Measurements from ENCODE around the gene ZMIZ1. TPM values are rescaled to one million over a fixed set of nuclear protein-coding genes. Genes with fewer than 3 reads are reported as not detected.

Gene ZMIZ1
- total and polyA plus RNA-seq, 4 donors = 18.3 to 80.2 (median 42.6) TPM

DNA sequence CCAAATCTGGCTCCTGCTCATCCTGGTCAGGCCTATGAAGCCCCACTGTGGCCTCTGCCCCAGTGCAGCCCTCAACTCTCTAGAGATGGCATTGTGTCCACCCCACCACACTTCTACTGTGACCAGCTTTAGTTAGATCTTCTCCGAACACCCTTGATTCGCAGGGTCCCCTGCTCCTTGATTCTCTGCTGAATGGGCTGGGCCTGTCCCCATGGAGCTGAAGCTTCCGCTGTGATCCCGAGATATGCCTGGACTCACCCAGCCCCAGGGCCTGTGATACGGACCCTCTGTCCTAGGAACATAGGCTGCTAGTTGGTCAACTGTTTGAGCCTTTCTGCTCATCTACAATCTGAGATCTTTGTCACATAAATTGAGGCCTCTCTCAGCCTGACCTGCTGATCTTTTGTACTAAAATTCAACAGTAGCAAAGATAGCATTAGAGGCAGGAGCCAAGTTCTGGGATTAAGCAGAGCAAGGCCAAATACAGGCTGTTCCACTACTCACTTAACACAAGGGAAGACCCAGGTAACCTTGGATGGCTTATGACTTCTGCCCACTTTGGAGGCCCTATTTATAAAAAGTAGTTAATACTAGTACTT lies 272.0 kb downstream of the ZMIZ1 start:
- H3K4me3 ChIP-seq = no peak overlapping the region
- H3K27ac ChIP-seq (ENCODE audit: low read depth in 1 of 2, low read length in 1 of 2) = no peak overlapping the region
- DNase-seq = peak in 1 of 3 donors; percentile 2
- WGBS, 2 donors = 98 to 99% methylated on average over 5 of the region's 5 CpGs
- TF ChIP-seq, protein P1, sequence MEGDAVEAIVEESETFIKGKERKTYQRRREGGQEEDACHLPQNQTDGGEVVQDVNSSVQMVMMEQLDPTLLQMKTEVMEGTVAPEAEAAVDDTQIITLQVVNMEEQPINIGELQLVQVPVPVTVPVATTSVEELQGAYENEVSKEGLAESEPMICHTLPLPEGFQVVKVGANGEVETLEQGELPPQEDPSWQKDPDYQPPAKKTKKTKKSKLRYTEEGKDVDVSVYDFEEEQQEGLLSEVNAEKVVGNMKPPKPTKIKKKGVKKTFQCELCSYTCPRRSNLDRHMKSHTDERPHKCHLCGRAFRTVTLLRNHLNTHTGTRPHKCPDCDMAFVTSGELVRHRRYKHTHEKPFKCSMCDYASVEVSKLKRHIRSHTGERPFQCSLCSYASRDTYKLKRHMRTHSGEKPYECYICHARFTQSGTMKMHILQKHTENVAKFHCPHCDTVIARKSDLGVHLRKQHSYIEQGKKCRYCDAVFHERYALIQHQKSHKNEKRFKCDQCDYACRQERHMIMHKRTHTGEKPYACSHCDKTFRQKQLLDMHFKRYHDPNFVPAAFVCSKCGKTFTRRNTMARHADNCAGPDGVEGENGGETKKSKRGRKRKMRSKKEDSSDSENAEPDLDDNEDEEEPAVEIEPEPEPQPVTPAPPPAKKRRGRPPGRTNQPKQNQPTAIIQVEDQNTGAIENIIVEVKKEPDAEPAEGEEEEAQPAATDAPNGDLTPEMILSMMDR (IDR thresholded peaks at IDR 0.05; ENCODE audit: control extremely low read depth, extremely low read depth) = no peak
- no peaks in the 10 kb centered on the region for H3K36me3 ChIP-seq (ENCODE audit: control insufficient read depth in 4 of 4, insufficient read depth in 4 of 4, low read length in 4 of 4)
- no peak overlapping the region for H3K9ac ChIP-seq (ENCODE audit: insufficient read depth in 1 of 2, low read length in 2 of 2)
- H3K27me3 ChIP-seq (ENCODE audit: control insufficient read depth in 3 of 3, insufficient read depth in 3 of 3, low read length in 2 of 3) = no peaks in the 10 kb centered on the region
- H3K4me1 ChIP-seq (ENCODE audit: control insufficient read depth in 5 of 5, insufficient read depth in 5 of 5, low read length in 5 of 5) = no peaks in the 10 kb centered on the region
- peaks cover 0 to 5% (median 0%) of the 10 kb centered on the region in 4 donors for H3K9me3 ChIP-seq (ENCODE audit: control insufficient read depth in 4 of 4, insufficient read depth in 3 of 4, low read length in 3 of 4)
- ATAC-seq (ENCODE audit: insufficient read depth, low FRiP score) = no peak

DNA sequence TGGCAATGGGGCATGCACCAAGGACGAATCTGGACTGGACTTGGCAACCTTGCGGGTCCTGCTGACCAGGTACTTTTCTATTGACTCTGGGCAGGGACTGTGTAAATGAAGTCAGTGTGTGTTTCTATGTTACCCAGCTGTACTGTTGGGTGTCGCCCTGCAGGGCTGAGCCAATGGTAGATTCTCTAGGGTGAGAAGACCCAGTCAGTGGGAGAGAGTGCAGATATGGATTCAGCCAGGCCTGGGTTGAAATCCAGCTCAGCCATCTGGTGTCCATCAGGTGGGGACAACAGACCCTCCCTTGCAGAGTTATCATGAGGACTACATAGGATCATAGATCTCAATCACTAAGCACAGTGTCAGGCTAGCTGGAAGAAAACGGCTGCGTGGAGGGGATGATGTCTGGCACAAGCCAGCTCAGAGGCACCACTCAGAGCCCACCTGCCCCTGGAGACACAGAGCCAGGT lies 273.6 kb downstream of the ZMIZ1 start:
- DNase-seq = peak in 1 of 3 donors; percentile 7
- 92 to 97% methylated on average over 5 of the region's 5 CpGs for WGBS, 2 donors
- TF ChIP-seq, protein P1 (IDR thresholded peaks at IDR 0.05; ENCODE audit: control extremely low read depth, extremely low read depth) = no peak
- no peak overlapping the region for H3K4me3 ChIP-seq
- peaks cover 0 to 5% (median 0%) of the 10 kb centered on the region in 4 donors for H3K9me3 ChIP-seq (ENCODE audit: control insufficient read depth in 4 of 4, insufficient read depth in 3 of 4, low read length in 3 of 4)
- no peak for ATAC-seq (ENCODE audit: insufficient read depth, low FRiP score)
- H3K27me3 ChIP-seq (ENCODE audit: control insufficient read depth in 3 of 3, insufficient read depth in 3 of 3, low read length in 2 of 3) = no peaks in the 10 kb centered on the region
- H3K4me1 ChIP-seq (ENCODE audit: control insufficient read depth in 5 of 5, insufficient read depth in 5 of 5, low read length in 5 of 5) = peaks cover 0 to 5% (median 0%) of the 10 kb centered on the region in 5 donors
- H3K9ac ChIP-seq (ENCODE audit: insufficient read depth in 1 of 2, low read length in 2 of 2) = no peak overlapping the region
- no peak overlapping the region for H3K27ac ChIP-seq (ENCODE audit: low read depth in 1 of 2, low read length in 1 of 2)
- H3K36me3 ChIP-seq (ENCODE audit: control insufficient read depth in 4 of 4, insufficient read depth in 4 of 4, low read length in 4 of 4) = no peaks in the 10 kb centered on the region

DNA sequence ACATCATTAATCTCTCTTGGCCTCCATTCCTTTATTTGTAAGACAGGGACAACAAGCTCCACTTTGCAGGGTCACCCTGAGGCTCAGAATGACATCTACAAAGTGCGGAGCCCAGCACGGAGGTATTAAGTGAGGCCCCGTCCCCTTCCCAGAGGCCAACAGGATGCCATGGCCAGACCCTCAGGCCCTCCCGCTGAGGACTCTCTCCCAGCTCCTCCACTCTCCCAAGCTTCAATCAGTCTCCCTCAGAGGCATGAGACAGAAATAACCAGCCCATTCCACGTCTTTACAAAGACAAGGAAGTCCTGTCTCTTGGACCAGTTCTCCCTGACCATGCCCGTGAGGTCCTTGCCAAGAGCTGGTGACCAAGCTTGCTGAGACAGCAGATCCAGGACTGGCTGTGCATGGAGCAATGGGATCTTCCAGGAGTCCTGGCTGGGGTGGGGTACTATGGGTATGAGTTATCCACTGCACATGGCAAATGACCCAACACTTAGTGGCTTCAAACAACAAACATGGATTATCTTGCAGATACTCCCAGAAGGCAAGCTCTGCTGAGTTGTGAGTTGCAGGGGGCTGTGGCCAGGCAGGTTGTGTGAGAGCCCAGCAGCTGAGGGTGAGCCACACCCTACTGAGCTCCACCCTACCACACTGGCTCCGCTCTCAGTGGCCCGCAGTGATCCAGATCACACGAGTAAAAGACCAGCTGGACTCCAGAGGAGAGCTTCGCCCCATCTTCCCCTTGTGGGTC lies 274.2 kb downstream of the ZMIZ1 start:
- DNase-seq (peak in 1 of 3 donors; percentile 10), ATAC-seq (ENCODE audit: insufficient read depth, low FRiP score) (no peak)
- H3K36me3 ChIP-seq (ENCODE audit: control insufficient read depth in 4 of 4, insufficient read depth in 4 of 4, low read length in 4 of 4) = no peaks in the 10 kb centered on the region
- TF ChIP-seq, protein P1 (IDR thresholded peaks at IDR 0.05; ENCODE audit: control extremely low read depth, extremely low read depth) = no peak
- no peaks in the 10 kb centered on the region for H3K9me3 ChIP-seq (ENCODE audit: control insufficient read depth in 4 of 4, insufficient read depth in 3 of 4, low read length in 3 of 4)
- H3K27ac ChIP-seq (ENCODE audit: low read depth in 1 of 2, low read length in 1 of 2) = no peak overlapping the region
- 85 to 95% methylated on average over 10 of the region's 10 CpGs for WGBS, 2 donors
- H3K9ac ChIP-seq (ENCODE audit: insufficient read depth in 1 of 2, low read length in 2 of 2) = no peak overlapping the region
- H3K4me3 ChIP-seq = no peak overlapping the region
- H3K4me1 ChIP-seq (ENCODE audit: control insufficient read depth in 5 of 5, insufficient read depth in 5 of 5, low read length in 5 of 5) = peaks cover 0 to 8% (median 0%) of the 10 kb centered on the region in 5 donors
- H3K27me3 ChIP-seq (ENCODE audit: control insufficient read depth in 3 of 3, insufficient read depth in 3 of 3, low read length in 2 of 3) = no peaks in the 10 kb centered on the region

All from lung (tissue), 12 donors.